WTC11 (cell line): ENCODE measurements around the gene HDAC1. TPM values are rescaled to one million over a fixed set of nuclear protein-coding genes. Genes with fewer than 3 reads are reported as not detected.
A peak's percentile ranks its signal among the peaks of the same experiment; 100 is the strongest.

Experiments
- ATAC-seq: fragments of 200-7000 bp; cut with Tn5 transposase; 2 replicates; pipeline ENCODE4 v1.10.0; 2021; ENCODE audit warnings: mild to moderate bottlenecking, moderate library complexity
- CTCF ChIA-PET: fragments of 300-600 bp; sonication (Branson Sonifier 250); formaldehyde crosslinking; loops from one replicate; lab custom pipeline; 2021; ENCODE audit warnings: antibody characterized with exemption; lab: Charles Lee
- POLR2A ChIA-PET: fragments of 350-600 bp; sonication (Branson Sonifier 250); formaldehyde crosslinking; loops from one replicate; lab custom pipeline; 2021; ENCODE audit warnings: antibody characterized with exemption; lab: Charles Lee
- DNase-seq: peaks from one replicate; pipeline ENCODE4 v3.0.0; 2021; ENCODE audit warnings: low spot score
- H3K27ac Mint-ChIP-seq: 2 replicates; pipeline ENCODE4 v1.8.0; 2021; ENCODE audit warnings: mixed read lengths
- H3K27me3 Mint-ChIP-seq: 2 replicates; pipeline ENCODE4 v1.8.0; 2021; ENCODE audit warnings: low read depth, mild to moderate bottlenecking, moderate library complexity, mixed read lengths
- H3K36me3 Mint-ChIP-seq: 2 replicates; pipeline ENCODE4 v1.8.0; 2021; ENCODE audit warnings: mixed read lengths
- H3K4me1 Mint-ChIP-seq: 2 replicates; pipeline ENCODE4 v1.8.0; 2022; ENCODE audit warnings: mixed read lengths
- H3K4me3 Mint-ChIP-seq: 2 replicates; pipeline ENCODE4 v1.8.0; 2021; ENCODE audit warnings: mild to moderate bottlenecking, moderate library complexity, mixed read lengths
- H3K9me3 Mint-ChIP-seq: 2 replicates; pipeline ENCODE4 v1.8.0; 2021; ENCODE audit warnings: mixed read lengths
- ATF2 ChIP-seq: sonication (generic); formaldehyde crosslinking; IDR thresholded peaks from 2 replicates; pipeline ENCODE4 v1.8.1; 2022; ENCODE audit warnings: low read depth, missing genetic modification reagents, borderline replicate concordance
- E2F4 ChIP-seq: sonication (generic); formaldehyde crosslinking; IDR thresholded peaks from 2 replicates; pipeline ENCODE4 v1.8.1; 2022; ENCODE audit warnings: low read depth, mild to moderate bottlenecking, moderate library complexity, missing genetic modification reagents, borderline replicate concordance
- ETV6 ChIP-seq: sonication (generic); formaldehyde crosslinking; IDR thresholded peaks from 2 replicates; pipeline ENCODE4 v1.8.1; 2022; ENCODE audit warnings: mild to moderate bottlenecking, missing genetic modification reagents
- FOXP1 ChIP-seq: sonication (generic); formaldehyde crosslinking; IDR thresholded peaks from 2 replicates; pipeline ENCODE4 v1.8.0; 2022; ENCODE audit warnings: missing genetic modification reagents, mild to moderate bottlenecking, moderate library complexity, borderline replicate concordance
- GTF2I ChIP-seq: fragments of 250-450 bp; sonication (Bioruptor Pico); conservative IDR thresholded peaks from 2 replicates; pipeline ENCODE4 v1.4.0; 2021; ENCODE audit warnings: mild to moderate bottlenecking
- MYBL2 ChIP-seq: sonication (generic); formaldehyde crosslinking; IDR thresholded peaks from 2 replicates; pipeline ENCODE4 v1.8.1; 2023; ENCODE audit warnings: mild to moderate bottlenecking, moderate library complexity, missing genetic modification reagents
- NFE2L1 ChIP-seq: sonication (generic); formaldehyde crosslinking; IDR thresholded peaks from 2 replicates; pipeline ENCODE4 v1.8.1; 2023; ENCODE audit warnings: missing genetic modification reagents
- SMAD4 ChIP-seq: sonication (generic); formaldehyde crosslinking; IDR thresholded peaks from 2 replicates; pipeline ENCODE4 v1.8.0; 2022; ENCODE audit warnings: mild to moderate bottlenecking, missing genetic modification reagents
- SOX15 ChIP-seq: fragments of 250-450 bp; sonication (Bioruptor Pico); IDR thresholded peaks from 2 replicates; pipeline ENCODE4 v1.9.0; 2021; ENCODE audit warnings: mild to moderate bottlenecking
- TEAD4 ChIP-seq: sonication (generic); formaldehyde crosslinking; IDR thresholded peaks from 2 replicates; pipeline ENCODE4 v1.8.0; 2022; ENCODE audit warnings: mild to moderate bottlenecking, missing genetic modification reagents
- TP53 ChIP-seq: sonication (generic); formaldehyde crosslinking; IDR thresholded peaks from 2 replicates; pipeline ENCODE4 v1.8.1; 2023; ENCODE audit warnings: mild to moderate bottlenecking, missing genetic modification reagents
- ZBTB21 ChIP-seq: sonication (generic); formaldehyde crosslinking; IDR thresholded peaks from 2 replicates; pipeline ENCODE4 v1.8.1; 2023; ENCODE audit warnings: mild to moderate bottlenecking, missing genetic modification reagents, borderline replicate concordance
- ZNF232 ChIP-seq: sonication (generic); formaldehyde crosslinking; IDR thresholded peaks from 2 replicates; pipeline ENCODE4 v1.8.0; 2022; ENCODE audit warnings: mild to moderate bottlenecking, missing genetic modification reagents
- ZNF423 ChIP-seq: fragments of 250-450 bp; sonication (Bioruptor Pico); IDR thresholded peaks from 2 replicates; pipeline ENCODE4 v2.1.2; 2022; ENCODE audit warnings: mild to moderate bottlenecking, moderate library complexity
- ZNF671 ChIP-seq: fragments of 250-450 bp; sonication (Bioruptor Pico); IDR thresholded peaks from 2 replicates; pipeline ENCODE4 v1.8.0; 2021; ENCODE audit warnings: mild to moderate bottlenecking
- ZSCAN18 ChIP-seq: fragments of 250-450 bp; sonication (Bioruptor Pico); IDR thresholded peaks from 2 replicates; pipeline ENCODE4 v2.1.2; 2022; ENCODE audit warnings: mild to moderate bottlenecking, moderate library complexity
- total RNA-seq: library from RNA; stranded (reverse); gene quantifications from 3 replicates; pipeline ENCODE4 v1.2.3, GENCODE V29; 2021
- TF ChIP-seq, protein P1 (sequence below): sonication (generic); formaldehyde crosslinking; conservative IDR thresholded peaks from 2 replicates; pipeline ENCODE4 v1.8.1; 2023; ENCODE audit warnings: mild to moderate bottlenecking, low read depth, missing genetic modification reagents, moderate library complexity
- TF ChIP-seq, protein P2 (sequence below): sonication (generic); formaldehyde crosslinking; IDR thresholded peaks from 2 replicates; pipeline ENCODE4 v1.8.0; 2023; ENCODE audit warnings: mild to moderate bottlenecking, missing genetic modification reagents
- TF ChIP-seq, protein P3 (sequence below): sonication (generic); formaldehyde crosslinking; IDR thresholded peaks from 2 replicates; pipeline ENCODE4 v1.8.0; 2023; ENCODE audit warnings: missing genetic modification reagents, mild to moderate bottlenecking, borderline replicate concordance
- TF ChIP-seq, protein P4 (sequence below): sonication (generic); formaldehyde crosslinking; IDR thresholded peaks from 2 replicates; pipeline ENCODE4 v1.8.0; 2023; ENCODE audit warnings: missing genetic modification reagents

Gene HDAC1
- total RNA-seq, 1 experiment from 2014 or later = 108 TPM

DNA sequence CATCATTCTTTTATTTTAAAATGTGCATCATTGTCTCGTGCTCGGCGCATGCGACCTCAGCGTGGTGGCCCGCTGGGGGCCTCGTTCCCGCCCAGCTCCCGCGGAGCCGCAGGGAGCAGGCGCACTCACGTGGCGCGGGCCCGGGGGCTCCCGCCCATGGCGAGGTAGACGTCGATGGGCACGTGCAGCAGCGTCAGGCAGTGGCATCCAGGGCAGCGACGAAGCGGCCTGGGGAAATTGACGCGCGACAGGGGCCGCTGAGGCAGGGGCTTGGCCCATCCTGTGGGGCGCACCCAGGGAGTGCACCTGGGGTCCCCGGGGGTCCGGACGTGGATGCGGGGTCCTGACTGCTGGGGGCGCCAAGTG is 69.4 kb downstream of the HDAC1 start:
- Mint-ChIP-seq H3K27ac (no peak overlapping the region), H3K36me3 (no peaks in the 10 kb centered on the region; the same call in none of the 2 replicates), H3K27me3 (peaks cover 47% of the 10 kb centered on the region), H3K4me3 (no peak overlapping the region), H3K9me3 (no peaks in the 10 kb centered on the region), H3K4me1 (peaks cover 10% of the 10 kb centered on the region)
- CTCF ChIA-PET = interaction anchor here (1.8 kb wide), 1 partner anchor 10 kb away, joined by 7 read pairs; no protein-coding TSS in a partner anchor
- DNase-seq (peak; percentile 43), ATAC-seq (peak; percentile 14)
- POLR2A ChIA-PET = interaction anchor here (2.5 kb wide), 1 partner anchor 25 kb away, joined by 10 read pairs; the partner anchor contains the start of gene MARCKSL1
- no peak for TF ChIP-seq SOX15 (CRISPR knock-in tag)
- TF ChIP-seq ZNF232 (CRISPR knock-in tag) = no peak
- TF ChIP-seq ZSCAN18 (CRISPR knock-in tag) = no peak
- TF ChIP-seq, protein P1, sequence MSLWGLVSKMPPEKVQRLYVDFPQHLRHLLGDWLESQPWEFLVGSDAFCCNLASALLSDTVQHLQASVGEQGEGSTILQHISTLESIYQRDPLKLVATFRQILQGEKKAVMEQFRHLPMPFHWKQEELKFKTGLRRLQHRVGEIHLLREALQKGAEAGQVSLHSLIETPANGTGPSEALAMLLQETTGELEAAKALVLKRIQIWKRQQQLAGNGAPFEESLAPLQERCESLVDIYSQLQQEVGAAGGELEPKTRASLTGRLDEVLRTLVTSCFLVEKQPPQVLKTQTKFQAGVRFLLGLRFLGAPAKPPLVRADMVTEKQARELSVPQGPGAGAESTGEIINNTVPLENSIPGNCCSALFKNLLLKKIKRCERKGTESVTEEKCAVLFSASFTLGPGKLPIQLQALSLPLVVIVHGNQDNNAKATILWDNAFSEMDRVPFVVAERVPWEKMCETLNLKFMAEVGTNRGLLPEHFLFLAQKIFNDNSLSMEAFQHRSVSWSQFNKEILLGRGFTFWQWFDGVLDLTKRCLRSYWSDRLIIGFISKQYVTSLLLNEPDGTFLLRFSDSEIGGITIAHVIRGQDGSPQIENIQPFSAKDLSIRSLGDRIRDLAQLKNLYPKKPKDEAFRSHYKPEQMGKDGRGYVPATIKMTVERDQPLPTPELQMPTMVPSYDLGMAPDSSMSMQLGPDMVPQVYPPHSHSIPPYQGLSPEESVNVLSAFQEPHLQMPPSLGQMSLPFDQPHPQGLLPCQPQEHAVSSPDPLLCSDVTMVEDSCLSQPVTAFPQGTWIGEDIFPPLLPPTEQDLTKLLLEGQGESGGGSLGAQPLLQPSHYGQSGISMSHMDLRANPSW (CRISPR knock-in tag) = 0 out of 2 replicates have a peak, but pooled peaks have one; percentile 47
- TF ChIP-seq FOXP1 = peak; percentile 88
- TF ChIP-seq, protein P2, sequence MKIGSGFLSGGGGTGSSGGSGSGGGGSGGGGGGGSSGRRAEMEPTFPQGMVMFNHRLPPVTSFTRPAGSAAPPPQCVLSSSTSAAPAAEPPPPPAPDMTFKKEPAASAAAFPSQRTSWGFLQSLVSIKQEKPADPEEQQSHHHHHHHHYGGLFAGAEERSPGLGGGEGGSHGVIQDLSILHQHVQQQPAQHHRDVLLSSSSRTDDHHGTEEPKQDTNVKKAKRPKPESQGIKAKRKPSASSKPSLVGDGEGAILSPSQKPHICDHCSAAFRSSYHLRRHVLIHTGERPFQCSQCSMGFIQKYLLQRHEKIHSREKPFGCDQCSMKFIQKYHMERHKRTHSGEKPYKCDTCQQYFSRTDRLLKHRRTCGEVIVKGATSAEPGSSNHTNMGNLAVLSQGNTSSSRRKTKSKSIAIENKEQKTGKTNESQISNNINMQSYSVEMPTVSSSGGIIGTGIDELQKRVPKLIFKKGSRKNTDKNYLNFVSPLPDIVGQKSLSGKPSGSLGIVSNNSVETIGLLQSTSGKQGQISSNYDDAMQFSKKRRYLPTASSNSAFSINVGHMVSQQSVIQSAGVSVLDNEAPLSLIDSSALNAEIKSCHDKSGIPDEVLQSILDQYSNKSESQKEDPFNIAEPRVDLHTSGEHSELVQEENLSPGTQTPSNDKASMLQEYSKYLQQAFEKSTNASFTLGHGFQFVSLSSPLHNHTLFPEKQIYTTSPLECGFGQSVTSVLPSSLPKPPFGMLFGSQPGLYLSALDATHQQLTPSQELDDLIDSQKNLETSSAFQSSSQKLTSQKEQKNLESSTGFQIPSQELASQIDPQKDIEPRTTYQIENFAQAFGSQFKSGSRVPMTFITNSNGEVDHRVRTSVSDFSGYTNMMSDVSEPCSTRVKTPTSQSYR = peak; percentile 78
- TF ChIP-seq, protein P3, sequence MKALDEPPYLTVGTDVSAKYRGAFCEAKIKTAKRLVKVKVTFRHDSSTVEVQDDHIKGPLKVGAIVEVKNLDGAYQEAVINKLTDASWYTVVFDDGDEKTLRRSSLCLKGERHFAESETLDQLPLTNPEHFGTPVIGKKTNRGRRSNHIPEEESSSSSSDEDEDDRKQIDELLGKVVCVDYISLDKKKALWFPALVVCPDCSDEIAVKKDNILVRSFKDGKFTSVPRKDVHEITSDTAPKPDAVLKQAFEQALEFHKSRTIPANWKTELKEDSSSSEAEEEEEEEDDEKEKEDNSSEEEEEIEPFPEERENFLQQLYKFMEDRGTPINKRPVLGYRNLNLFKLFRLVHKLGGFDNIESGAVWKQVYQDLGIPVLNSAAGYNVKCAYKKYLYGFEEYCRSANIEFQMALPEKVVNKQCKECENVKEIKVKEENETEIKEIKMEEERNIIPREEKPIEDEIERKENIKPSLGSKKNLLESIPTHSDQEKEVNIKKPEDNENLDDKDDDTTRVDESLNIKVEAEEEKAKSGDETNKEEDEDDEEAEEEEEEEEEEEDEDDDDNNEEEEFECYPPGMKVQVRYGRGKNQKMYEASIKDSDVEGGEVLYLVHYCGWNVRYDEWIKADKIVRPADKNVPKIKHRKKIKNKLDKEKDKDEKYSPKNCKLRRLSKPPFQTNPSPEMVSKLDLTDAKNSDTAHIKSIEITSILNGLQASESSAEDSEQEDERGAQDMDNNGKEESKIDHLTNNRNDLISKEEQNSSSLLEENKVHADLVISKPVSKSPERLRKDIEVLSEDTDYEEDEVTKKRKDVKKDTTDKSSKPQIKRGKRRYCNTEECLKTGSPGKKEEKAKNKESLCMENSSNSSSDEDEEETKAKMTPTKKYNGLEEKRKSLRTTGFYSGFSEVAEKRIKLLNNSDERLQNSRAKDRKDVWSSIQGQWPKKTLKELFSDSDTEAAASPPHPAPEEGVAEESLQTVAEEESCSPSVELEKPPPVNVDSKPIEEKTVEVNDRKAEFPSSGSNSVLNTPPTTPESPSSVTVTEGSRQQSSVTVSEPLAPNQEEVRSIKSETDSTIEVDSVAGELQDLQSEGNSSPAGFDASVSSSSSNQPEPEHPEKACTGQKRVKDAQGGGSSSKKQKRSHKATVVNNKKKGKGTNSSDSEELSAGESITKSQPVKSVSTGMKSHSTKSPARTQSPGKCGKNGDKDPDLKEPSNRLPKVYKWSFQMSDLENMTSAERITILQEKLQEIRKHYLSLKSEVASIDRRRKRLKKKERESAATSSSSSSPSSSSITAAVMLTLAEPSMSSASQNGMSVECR (CRISPR knock-in tag) = peak; percentile 86; the same call in 1 of the 2 replicates
- TF ChIP-seq ATF2 (CRISPR knock-in tag) = peak; percentile 83; the same call in 1 of the 2 replicates
- no peak for TF ChIP-seq ZNF423
- peak; percentile 78; the same call in 1 of the 2 replicates for TF ChIP-seq E2F4 (CRISPR knock-in tag)
- TF ChIP-seq NFE2L1 = peak; percentile 76; the same call in 1 of the 2 replicates
- TF ChIP-seq GTF2I (CRISPR knock-in tag) = no peak
- TF ChIP-seq, protein P4, sequence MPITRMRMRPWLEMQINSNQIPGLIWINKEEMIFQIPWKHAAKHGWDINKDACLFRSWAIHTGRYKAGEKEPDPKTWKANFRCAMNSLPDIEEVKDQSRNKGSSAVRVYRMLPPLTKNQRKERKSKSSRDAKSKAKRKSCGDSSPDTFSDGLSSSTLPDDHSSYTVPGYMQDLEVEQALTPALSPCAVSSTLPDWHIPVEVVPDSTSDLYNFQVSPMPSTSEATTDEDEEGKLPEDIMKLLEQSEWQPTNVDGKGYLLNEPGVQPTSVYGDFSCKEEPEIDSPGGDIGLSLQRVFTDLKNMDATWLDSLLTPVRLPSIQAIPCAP = peak; percentile 72; the same call in 1 of the 2 replicates
- peak; percentile 85 for TF ChIP-seq ZBTB21 (CRISPR knock-in tag)
- TF ChIP-seq TP53 (CRISPR knock-in tag) = peak; percentile 92
- peak; percentile 77; the same call in 1 of the 2 replicates for TF ChIP-seq TEAD4 (CRISPR knock-in tag)
- TF ChIP-seq ZNF671 (CRISPR knock-in tag) = no peak
- TF ChIP-seq MYBL2 (CRISPR knock-in tag) = 0 out of 2 replicates have a peak, but pooled peaks have one; percentile 77
- peak; percentile 62; the same call in 1 of the 2 replicates for TF ChIP-seq SMAD4
- peak; percentile 29; the same call in 1 of the 2 replicates for TF ChIP-seq ETV6 (CRISPR knock-in tag)
